HG03280 (cell line): Measurements from ENCODE around the gene BIN1.
A peak's percentile ranks its signal among the peaks of the same experiment; 100 is the strongest.
"Not testable (repeated sequence)": the region's sequence is repeated elsewhere in the genome, so short reads cannot be mapped to it uniquely, and the experiment has no call there.

Experiments used
- ATAC-seq: cut with Tn5 transposase; IDR thresholded peaks from one replicate; pipeline ENCODE4 v1.9.1; 2021; ENCODE audit warnings: mild to moderate bottlenecking, moderate library complexity; ENCODE audit not compliant: unreplicated experiment

Gene BIN1

GRCh38 chr2:127134235-127134634 lies 27.3 kb upstream of the BIN1 start:
- no peak for ATAC-seq

- ATAC-seq = no peak
Observed at GRCh38 chr2:127133793-127134192, 26.8 kb upstream of the BIN1 start.

GRCh38 chr2:127130421-127130820 lies 23.5 kb upstream of the BIN1 start:
- ATAC-seq = no peak

- ATAC-seq = no peak
Observed at GRCh38 chr2:127129937-127130336, 23.0 kb upstream of the BIN1 start.

DNA sequence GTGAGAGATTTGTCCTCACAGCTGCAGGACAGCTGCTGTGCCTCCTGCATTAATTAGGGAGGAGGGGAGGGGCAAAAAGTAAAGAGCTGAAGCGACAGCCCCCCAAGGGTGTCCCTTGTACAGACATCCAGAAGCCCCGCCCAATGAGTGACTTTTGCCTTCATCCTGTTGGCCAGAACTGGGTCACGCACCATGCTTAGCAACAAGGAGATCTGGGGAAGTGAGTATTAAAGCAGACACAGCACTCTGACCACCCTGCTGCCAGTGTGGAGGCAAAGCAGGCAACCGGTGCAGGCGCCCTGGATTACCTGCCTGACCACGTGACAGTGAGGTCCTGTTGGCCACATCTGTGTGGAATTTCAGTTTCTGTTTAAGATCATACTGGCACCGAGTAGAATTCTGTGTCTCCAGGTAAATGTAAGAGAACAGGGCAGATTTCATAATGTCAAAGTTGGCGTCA lies 21.5 kb upstream of the BIN1 start:
- ATAC-seq = peak; percentile 99

DNA sequence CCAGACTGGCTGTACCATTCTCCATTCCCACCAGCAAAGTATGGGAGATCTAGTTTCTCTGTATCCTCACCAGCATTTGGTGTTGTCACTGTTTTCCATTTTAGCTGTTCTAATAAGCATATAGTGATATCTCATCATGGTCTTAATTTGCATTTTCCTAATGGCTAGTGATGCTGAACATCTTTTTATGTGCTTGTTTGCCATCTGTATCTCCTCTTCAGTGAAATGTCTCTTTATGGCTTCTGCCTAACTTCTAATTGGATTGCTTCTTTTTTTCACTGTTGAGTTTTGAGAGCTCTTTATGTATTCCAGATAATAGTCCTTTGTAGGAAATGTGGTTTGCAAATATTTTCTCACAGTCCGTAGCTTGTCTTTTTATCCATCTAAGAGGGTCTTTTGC lies 18.9 kb upstream of the BIN1 start:
- ATAC-seq = no peak

DNA sequence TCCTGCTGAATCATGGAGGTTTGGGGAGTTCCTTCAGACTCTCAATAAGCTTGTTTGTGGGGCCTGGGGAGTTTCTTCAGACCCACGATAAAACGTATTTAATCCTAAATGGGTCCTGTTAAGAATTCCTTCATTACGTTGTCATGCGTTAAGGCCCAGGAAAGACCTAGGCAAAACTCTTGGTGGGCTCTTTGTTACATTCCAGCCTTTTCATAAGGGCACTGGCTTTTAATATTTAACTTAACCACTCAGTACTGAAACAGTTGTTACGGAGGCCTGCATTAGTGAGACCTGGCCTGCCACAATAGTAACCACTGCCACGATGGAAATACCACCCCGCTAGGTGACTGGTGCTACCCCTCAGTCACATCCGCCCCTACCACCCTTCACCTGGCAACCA lies 17.5 kb upstream of the BIN1 start:
- ATAC-seq = no peak

- ATAC-seq = no peak
Observed at GRCh38 chr2:127122361-127123027, 15.5 kb upstream of the BIN1 start.

GRCh38 chr2:127121776-127122176 lies 14.8 kb upstream of the BIN1 start:
- no peak for ATAC-seq

GRCh38 chr2:127121353-127121752 lies 14.4 kb upstream of the BIN1 start:
- ATAC-seq = no peak

- not testable (repeated sequence) for ATAC-seq
Observed at GRCh38 chr2:127120408-127120807, 13.5 kb upstream of the BIN1 start.

- no peak for ATAC-seq
Observed at GRCh38 chr2:127118467-127118866, 11.5 kb upstream of the BIN1 start.

GRCh38 chr2:127118038-127118437 lies 11.1 kb upstream of the BIN1 start:
- no peak for ATAC-seq

- ATAC-seq = no peak
Observed at GRCh38 chr2:127117603-127118002, 10.6 kb upstream of the BIN1 start.

DNA sequence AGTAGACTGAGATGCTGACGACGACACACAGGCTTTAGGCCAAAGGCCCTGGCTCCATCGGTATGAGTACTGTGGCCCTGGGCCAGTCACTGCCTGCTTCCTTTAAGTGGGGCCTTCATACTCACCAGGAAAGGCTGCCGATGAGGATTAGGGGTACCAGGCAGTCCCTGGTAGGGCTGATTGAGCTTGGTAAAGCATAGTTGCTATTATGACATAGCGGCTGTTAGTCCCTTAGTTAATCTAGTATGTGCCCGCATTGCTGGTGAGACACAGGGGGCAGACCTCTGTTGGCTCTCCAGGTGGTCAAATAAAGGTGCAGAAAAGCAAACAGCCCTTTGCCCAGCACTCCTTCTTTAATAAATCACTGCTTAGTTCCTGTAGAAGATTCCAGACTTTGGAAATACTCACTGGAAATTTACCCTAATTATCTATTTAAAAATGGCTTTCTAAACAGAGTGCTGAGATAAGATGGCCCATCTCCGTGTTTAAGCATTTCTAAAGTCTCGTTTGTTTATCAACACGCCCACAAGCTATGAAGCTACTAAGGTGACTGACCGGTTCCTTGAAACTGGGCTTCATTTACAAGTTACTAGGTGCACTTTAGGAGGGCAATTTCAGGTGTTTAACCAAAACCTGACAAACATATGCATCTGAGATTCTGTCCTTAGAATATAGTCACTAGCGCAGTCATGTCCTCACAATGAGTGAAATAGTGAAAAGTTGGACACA lies 8.7 kb upstream of the BIN1 start:
- no peak for ATAC-seq

DNA sequence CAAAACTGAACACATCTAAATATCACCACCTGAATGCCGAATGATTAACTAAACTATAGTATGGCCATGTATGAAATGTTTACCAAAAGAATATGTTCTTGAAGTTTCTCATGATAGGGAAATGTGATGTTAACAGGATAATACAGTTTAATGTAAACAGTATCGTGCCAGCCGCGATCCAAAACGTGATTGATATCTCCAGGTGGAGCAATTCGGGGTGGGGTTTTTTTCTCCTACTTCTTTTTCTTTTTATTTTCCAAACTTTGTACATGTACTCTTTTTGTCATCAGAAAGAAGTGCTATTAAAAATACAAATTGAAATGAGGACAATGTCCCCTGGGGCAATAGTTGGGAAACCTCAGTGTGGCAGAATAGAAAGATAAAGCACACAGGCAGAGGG lies 4.0 kb upstream of the BIN1 start:
- no peak for ATAC-seq

- ATAC-seq = no peak
Observed at GRCh38 chr2:127108090-127108523, 1.2 kb upstream of the BIN1 start.

GRCh38 chr2:127107622-127107999 lies 657 bp upstream of the BIN1 start:
- peak; percentile 24 for ATAC-seq

GRCh38 chr2:127106457-127106990 lies 430 bp downstream of the BIN1 start:
- peak; percentile 19 for ATAC-seq

- ATAC-seq = no peak
Observed at GRCh38 chr2:127105656-127106456, 1.1 kb downstream of the BIN1 start.

DNA sequence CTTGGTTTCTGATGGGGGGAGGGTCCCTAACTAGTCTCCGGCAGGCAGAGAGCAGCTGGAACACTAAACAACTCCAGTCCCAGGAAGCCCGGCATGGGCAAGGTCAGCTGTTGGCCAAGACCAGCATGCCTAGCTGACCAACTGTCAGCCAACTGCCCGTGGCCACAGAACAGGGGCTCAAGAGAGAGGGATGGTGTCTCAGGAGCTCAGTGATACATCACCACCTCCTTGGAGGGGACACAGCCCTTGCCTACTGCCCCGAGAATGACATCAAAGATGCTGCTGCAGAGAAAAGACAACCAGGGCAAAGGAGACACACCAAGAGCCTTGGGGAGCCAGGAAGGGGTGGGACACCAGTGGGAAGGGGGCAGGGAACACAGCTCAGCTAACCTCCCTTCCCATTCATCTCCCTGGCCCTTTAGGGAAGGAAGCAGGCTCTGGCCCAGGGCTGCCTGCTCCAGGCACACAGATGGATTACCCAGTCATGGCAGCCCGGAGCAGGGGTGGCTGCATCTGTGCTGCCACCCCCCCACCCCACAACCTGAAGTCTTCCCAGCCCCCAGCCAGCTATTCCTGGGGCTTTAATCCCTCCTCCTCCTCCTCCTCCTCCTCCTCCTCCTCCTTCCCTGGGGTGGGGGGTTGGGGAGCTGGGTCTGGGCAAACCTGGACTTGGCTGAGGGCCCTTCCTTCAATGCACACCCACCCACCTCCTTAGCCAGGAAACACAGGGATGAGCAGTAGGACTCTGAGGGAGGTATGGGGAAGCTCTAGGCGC lies 1.9 kb downstream of the BIN1 start:
- ATAC-seq = no peak
